HepG2 (cell line): ENCODE results near the gene TNP2. TPM values are rescaled to one million over a fixed set of nuclear protein-coding genes. Genes with fewer than 3 reads are reported as not detected.
A peak's percentile ranks its signal among the peaks of the same experiment; 100 is the strongest.

Source experiments
- ARHGAP35 ChIP-seq: sonication (generic); formaldehyde crosslinking; IDR thresholded peaks from 2 replicates; pipeline ENCODE4 v1.9.0; 2022; ENCODE audit warnings: mild to moderate bottlenecking, inconsistent platforms, moderate library complexity, missing genetic modification reagents, borderline replicate concordance
- ATF1 ChIP-seq: IDR thresholded peaks from 2 replicates; pipeline ENCODE4 v1.6.1; 2016; ENCODE audit warnings: mild to moderate bottlenecking, control low read depth
- BRF2 ChIP-seq: sonication (generic); formaldehyde crosslinking; IDR thresholded peaks from 2 replicates; pipeline ENCODE4 v1.8.1; 2022; ENCODE audit warnings: mild to moderate bottlenecking, missing genetic modification reagents
- CHD2 ChIP-seq: IDR thresholded peaks from 2 replicates; pipeline ENCODE4 v1.6.1; 2011; ENCODE audit warnings: low read depth, low read length, improper control_type of control experiment
- DPF2 ChIP-seq: sonication (generic); formaldehyde crosslinking; IDR thresholded peaks from 2 replicates; pipeline ENCODE4 v1.4.0; 2020; ENCODE audit warnings: mild to moderate bottlenecking, low read depth, missing genetic modification reagents, borderline replicate concordance
- GTF2F1 ChIP-seq: fragments of 150-350 bp; IDR thresholded peaks from 2 replicates; pipeline ENCODE4 v1.6.1; 2014; ENCODE audit warnings: low read length
- KLF11 ChIP-seq: IDR thresholded peaks from 2 replicates; pipeline ENCODE4 v1.6.1; 2016; ENCODE audit warnings: missing compliant biosample characterization
- PHF21A ChIP-seq: sonication (generic); formaldehyde crosslinking; IDR thresholded peaks from 2 replicates; pipeline ENCODE4 v1.5.0; 2020; ENCODE audit warnings: mild to moderate bottlenecking, missing genetic modification reagents
- SAFB2 ChIP-seq: sonication (generic); formaldehyde crosslinking; IDR thresholded peaks from 2 replicates; pipeline ENCODE4 v1.5.1; 2020; ENCODE audit warnings: missing genetic modification reagents, low read depth, mild to moderate bottlenecking, borderline replicate concordance
- SMYD3 ChIP-seq: sonication (generic); formaldehyde crosslinking; IDR thresholded peaks from 2 replicates; pipeline ENCODE4 v1.8.1; 2023; ENCODE audit warnings: mild to moderate bottlenecking, missing genetic modification reagents
- SOX5 ChIP-seq: IDR thresholded peaks from 2 replicates; pipeline ENCODE4 v1.6.1; 2016; ENCODE audit warnings: borderline replicate concordance
- SP5 ChIP-seq: IDR thresholded peaks from 2 replicates; pipeline ENCODE4 v1.6.1; 2016; ENCODE audit warnings: low read depth, borderline replicate concordance
- ZBTB34 ChIP-seq: sonication (generic); formaldehyde crosslinking; IDR thresholded peaks from 2 replicates; pipeline ENCODE4 v1.8.0; 2022; ENCODE audit warnings: mild to moderate bottlenecking, missing genetic modification reagents
- ZNF30 ChIP-seq: sonication (generic); formaldehyde crosslinking; IDR thresholded peaks from 2 replicates; pipeline ENCODE4 v1.5.0; 2020; ENCODE audit warnings: mild to moderate bottlenecking, missing genetic modification reagents
- ZNF331 ChIP-seq: sonication (generic); formaldehyde crosslinking; IDR thresholded peaks from 2 replicates; pipeline ENCODE4 v1.4.0; 2020; ENCODE audit warnings: missing genetic modification reagents
- ZNF646 ChIP-seq: sonication (generic); formaldehyde crosslinking; IDR thresholded peaks from 2 replicates; pipeline ENCODE4 v1.9.0; 2021; ENCODE audit warnings: mild to moderate bottlenecking, missing genetic modification reagents
- ZNF674 ChIP-seq: sonication (generic); formaldehyde crosslinking; IDR thresholded peaks from 2 replicates; pipeline ENCODE4 v1.5.0; 2020; ENCODE audit warnings: low read depth, mild to moderate bottlenecking, missing genetic modification reagents
- ZNF704 ChIP-seq: sonication (generic); formaldehyde crosslinking; IDR thresholded peaks from 2 replicates; pipeline ENCODE4 v1.8.1; 2023; ENCODE audit warnings: mild to moderate bottlenecking, inconsistent platforms, moderate library complexity, missing genetic modification reagents, borderline replicate concordance
- ZNF839 ChIP-seq: sonication (generic); formaldehyde crosslinking; IDR thresholded peaks from 2 replicates; pipeline ENCODE4 v1.4.0; 2020; ENCODE audit warnings: missing genetic modification reagents, mild to moderate bottlenecking, borderline replicate concordance
- polyA plus RNA-seq, 8 experiments: library from polyadenylated mRNA; depleted of rRNA in 3 of 8; stranded (reverse) in 7 of 8; unstranded in 1 of 8; fragments of >200 nt; fragmentation: Illumina TruSeq in 4 of 8; extraction: Trizol in 4 of 8; gene quantifications; 2 replicates each; pipeline versions ENCODE4 v1.2.1 to v1.2.3, GENCODE V29; 2011 to 2016; ENCODE audit warnings: low read depth in 4 of 8, missing spikeins in 1 of 8, mixed read lengths in 1 of 8; ENCODE audit not compliant: insufficient read depth in 1 of 8
- total RNA-seq, 5 experiments: library from RNA; depleted of rRNA; stranded (reverse); fragments of >200 nt; fragmentation: Illumina TruSeq; extraction: Trizol; gene quantifications; 2 replicates each; pipeline ENCODE4 v1.2.3, GENCODE V29; 2016; ENCODE audit warnings: low read depth in 1 of 5

Gene TNP2
- total and polyA plus RNA-seq, 2 of the 13 experiments (the other 11 are each of a cell fraction or from before 2014, with no cell fraction given), result not detected

- TF ChIP-seq ARHGAP35 (CRISPR knock-in tag), result no peak
- TF ChIP-seq GTF2F1, result no peak
- no peak for TF ChIP-seq ATF1 (CRISPR knock-in tag)
- TF ChIP-seq KLF11 (CRISPR knock-in tag), result no peak
- no peak for TF ChIP-seq ZNF30 (CRISPR knock-in tag)
- TF ChIP-seq ZNF331 (CRISPR knock-in tag), result 0 out of 2 replicates have a peak, but pooled peaks have one; percentile 12
- peak; percentile 95 for TF ChIP-seq SMYD3 (CRISPR knock-in tag)
- peak; percentile 78; the same call in 1 of the 2 replicates for TF ChIP-seq ZBTB34 (CRISPR knock-in tag)
- peak; percentile 95 for TF ChIP-seq ZNF704 (CRISPR knock-in tag)
- no peak for TF ChIP-seq SP5 (CRISPR knock-in tag)
- no peak for TF ChIP-seq ZNF646 (CRISPR knock-in tag)
- TF ChIP-seq DPF2 (CRISPR knock-in tag), result no peak
- TF ChIP-seq PHF21A (CRISPR knock-in tag), result no peak
- no peak for TF ChIP-seq ZNF674 (CRISPR knock-in tag)
- 0 out of 2 replicates have a peak, but pooled peaks have one; percentile 2 for TF ChIP-seq CHD2
- TF ChIP-seq BRF2 (CRISPR knock-in tag), result peak; percentile 60; the same call in 1 of the 2 replicates
- TF ChIP-seq SAFB2 (CRISPR knock-in tag), result no peak
- no peak for TF ChIP-seq ZNF839 (CRISPR knock-in tag)
- no peak for TF ChIP-seq SOX5 (CRISPR knock-in tag)
These were observed 9.8 kb upstream of the TNP2 start (continued) for GRCh38 chr16:11278681-11279628.
